ENCODE data around the gene ZNF837. TPM values are rescaled to one million over a fixed set of nuclear protein-coding genes. Genes with fewer than 3 reads are reported as not detected.

The ZNF837 gene
- total and polyA plus RNA-seq, 2 of the 13 experiments (the other 11 are each of a cell fraction or from before 2014, with no cell fraction given), result 0.29 to 1.3 TPM

DNA sequence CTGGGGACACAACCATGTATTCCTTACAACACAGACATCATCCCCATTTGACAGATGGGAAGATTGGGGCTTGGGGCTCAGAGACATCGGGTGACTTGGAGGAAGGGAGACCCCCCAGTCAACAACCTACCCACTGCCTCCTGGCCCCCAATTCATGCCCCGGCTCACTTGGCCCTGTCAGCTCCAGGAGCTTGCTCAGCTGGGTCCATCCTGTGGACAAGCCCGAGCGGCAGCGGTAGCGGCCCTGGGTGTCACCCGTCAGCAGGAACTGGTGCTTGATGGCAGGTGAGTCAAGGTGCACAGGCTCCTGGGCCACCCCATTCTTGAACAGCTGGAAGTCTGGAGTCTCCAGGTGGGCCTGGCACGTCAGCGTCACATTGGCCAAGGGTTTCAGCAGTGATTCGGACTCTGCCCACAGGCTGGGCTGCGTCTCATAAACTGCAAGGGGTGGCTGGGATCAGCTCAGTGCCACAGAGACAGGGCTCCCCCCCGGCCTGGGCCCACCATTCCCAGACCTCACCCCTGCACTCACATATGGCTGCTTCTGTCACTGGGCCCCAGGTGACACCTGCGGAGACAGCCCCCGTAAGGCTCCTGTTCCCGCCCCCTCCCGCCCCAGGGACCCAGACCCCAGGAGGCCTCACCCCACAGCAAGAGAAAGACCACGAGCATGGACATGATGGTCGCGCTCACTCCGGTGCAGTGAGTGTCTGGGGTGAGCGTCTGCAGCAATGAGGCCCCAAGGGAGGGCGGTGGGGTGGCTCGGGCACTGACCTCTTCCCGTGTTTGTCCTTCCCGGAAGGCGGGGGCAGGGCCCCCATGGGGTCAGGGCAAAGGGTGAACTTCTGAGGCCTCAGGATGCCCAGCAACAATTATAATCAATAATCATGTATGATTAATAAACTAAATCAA lies 27.8 kb downstream of the ZNF837 start, which contains the start of gene A1BG (continued):
- TF ChIP-seq HMGXB4 (CRISPR knock-in tag; IDR thresholded peaks at IDR 0.05; ENCODE audit: borderline replicate concordance in 1 of 2, low read depth in 1 of 2) (0 out of 4 replicates have a peak, but pooled peaks of 1 of the 2 experiments have one; percentile 1), TERF1 (CRISPR knock-in tag; IDR thresholded peaks at IDR 0.05) (no peak), ZNF225 (CRISPR knock-in tag; IDR thresholded peaks at IDR 0.05) (no peak), HNRNPL (IDR thresholded peaks at IDR 0.05; ENCODE audit: low read depth, low read length) (0 out of 2 replicates have a peak, but pooled peaks have one; percentile 17), KDM2A (CRISPR knock-in tag; IDR thresholded peaks at IDR 0.05; ENCODE audit: borderline replicate concordance, low read depth) (peak; percentile 69), ZMYM3 (CRISPR knock-in tag; IDR thresholded peaks at IDR 0.05) (peak; percentile 60), MXD4 (CRISPR knock-in tag; IDR thresholded peaks at IDR 0.05) (peak; percentile 25; the same call in 1 of the 2 replicates), EP300 (IDR thresholded peaks at IDR 0.05; ENCODE audit: low read depth in 2 of 2, low read length in 2 of 2) (peak in 1 of 2 experiments; percentile 65; a peak in 1 of 4 replicates), EP300 (CRISPR knock-in tag; IDR thresholded peaks at IDR 0.05; ENCODE audit: borderline replicate concordance) (no peak; the same call in 1 of the 2 replicates), SAP130 (CRISPR knock-in tag; IDR thresholded peaks at IDR 0.05; ENCODE audit: low read depth) (no peak; the same call in none of the 2 replicates)
- TF ChIP-seq, protein P1, sequence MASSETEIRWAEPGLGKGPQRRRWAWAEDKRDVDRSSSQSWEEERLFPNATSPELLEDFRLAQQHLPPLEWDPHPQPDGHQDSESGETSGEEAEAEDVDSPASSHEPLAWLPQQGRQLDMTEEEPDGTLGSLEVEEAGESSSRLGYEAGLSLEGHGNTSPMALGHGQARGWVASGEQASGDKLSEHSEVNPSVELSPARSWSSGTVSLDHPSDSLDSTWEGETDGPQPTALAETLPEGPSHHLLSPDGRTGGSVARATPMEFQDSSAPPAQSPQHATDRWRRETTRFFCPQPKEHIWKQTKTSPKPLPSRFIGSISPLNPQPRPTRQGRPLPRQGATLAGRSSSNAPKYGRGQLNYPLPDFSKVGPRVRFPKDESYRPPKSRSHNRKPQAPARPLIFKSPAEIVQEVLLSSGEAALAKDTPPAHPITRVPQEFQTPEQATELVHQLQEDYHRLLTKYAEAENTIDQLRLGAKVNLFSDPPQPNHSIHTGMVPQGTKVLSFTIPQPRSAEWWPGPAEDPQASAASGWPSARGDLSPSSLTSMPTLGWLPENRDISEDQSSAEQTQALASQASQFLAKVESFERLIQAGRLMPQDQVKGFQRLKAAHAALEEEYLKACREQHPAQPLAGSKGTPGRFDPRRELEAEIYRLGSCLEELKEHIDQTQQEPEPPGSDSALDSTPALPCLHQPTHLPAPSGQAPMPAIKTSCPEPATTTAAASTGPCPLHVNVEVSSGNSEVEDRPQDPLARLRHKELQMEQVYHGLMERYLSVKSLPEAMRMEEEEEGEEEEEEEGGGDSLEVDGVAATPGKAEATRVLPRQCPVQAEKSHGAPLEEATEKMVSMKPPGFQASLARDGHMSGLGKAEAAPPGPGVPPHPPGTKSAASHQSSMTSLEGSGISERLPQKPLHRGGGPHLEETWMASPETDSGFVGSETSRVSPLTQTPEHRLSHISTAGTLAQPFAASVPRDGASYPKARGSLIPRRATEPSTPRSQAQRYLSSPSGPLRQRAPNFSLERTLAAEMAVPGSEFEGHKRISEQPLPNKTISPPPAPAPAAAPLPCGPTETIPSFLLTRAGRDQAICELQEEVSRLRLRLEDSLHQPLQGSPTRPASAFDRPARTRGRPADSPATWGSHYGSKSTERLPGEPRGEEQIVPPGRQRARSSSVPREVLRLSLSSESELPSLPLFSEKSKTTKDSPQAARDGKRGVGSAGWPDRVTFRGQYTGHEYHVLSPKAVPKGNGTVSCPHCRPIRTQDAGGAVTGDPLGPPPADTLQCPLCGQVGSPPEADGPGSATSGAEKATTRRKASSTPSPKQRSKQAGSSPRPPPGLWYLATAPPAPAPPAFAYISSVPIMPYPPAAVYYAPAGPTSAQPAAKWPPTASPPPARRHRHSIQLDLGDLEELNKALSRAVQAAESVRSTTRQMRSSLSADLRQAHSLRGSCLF (CRISPR knock-in tag; IDR thresholded peaks at IDR 0.05; ENCODE audit: borderline replicate concordance), result no peak
- TF ChIP-seq, protein P2, sequence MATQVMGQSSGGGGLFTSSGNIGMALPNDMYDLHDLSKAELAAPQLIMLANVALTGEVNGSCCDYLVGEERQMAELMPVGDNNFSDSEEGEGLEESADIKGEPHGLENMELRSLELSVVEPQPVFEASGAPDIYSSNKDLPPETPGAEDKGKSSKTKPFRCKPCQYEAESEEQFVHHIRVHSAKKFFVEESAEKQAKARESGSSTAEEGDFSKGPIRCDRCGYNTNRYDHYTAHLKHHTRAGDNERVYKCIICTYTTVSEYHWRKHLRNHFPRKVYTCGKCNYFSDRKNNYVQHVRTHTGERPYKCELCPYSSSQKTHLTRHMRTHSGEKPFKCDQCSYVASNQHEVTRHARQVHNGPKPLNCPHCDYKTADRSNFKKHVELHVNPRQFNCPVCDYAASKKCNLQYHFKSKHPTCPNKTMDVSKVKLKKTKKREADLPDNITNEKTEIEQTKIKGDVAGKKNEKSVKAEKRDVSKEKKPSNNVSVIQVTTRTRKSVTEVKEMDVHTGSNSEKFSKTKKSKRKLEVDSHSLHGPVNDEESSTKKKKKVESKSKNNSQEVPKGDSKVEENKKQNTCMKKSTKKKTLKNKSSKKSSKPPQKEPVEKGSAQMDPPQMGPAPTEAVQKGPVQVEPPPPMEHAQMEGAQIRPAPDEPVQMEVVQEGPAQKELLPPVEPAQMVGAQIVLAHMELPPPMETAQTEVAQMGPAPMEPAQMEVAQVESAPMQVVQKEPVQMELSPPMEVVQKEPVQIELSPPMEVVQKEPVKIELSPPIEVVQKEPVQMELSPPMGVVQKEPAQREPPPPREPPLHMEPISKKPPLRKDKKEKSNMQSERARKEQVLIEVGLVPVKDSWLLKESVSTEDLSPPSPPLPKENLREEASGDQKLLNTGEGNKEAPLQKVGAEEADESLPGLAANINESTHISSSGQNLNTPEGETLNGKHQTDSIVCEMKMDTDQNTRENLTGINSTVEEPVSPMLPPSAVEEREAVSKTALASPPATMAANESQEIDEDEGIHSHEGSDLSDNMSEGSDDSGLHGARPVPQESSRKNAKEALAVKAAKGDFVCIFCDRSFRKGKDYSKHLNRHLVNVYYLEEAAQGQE (IDR thresholded peaks at IDR 0.05; ENCODE audit: borderline replicate concordance in 1 of 2, low read depth in 1 of 2, low read length in 2 of 2), result 0 out of 4 replicates have a peak, but pooled peaks of 1 of the 2 experiments have one; percentile 17
